Right atrium auricular region (tissue), 2 donors: ENCODE measurements around the gene HOXA2. TPM values are rescaled to one million over a fixed set of nuclear protein-coding genes. Genes with fewer than 3 reads are reported as not detected.

Experiments used
- DNase-seq: peaks from one replicate; pipeline ENCODE4 v3.0.0-alpha.2; 2019; ENCODE audit warnings: low spot score
- H3K27ac ChIP-seq, 2 donors: fragments of 200-600 bp; sonication (generic); 1 replicate in 1 of 2; 2 replicates in 1 of 2; pipeline ENCODE4 v1.5.1; 2016 to 2019
- H3K27me3 ChIP-seq, 2 donors: fragments of 200-600 bp; sonication (generic); one replicate each; pipeline versions ENCODE4 v1.5.1 to v1.6.0; 2017 to 2019
- H3K36me3 ChIP-seq: fragments of 200-600 bp; sonication (generic); one replicate; pipeline ENCODE4 v1.5.1; 2016
- H3K4me1 ChIP-seq, 2 donors: fragments of 200-600 bp; sonication (generic); one replicate each; pipeline versions ENCODE4 v1.5.1 to v1.6.0; 2017 to 2019
- H3K4me3 ChIP-seq, 2 donors: fragments of 200-600 bp; sonication (generic); 1 replicate in 1 of 2; 2 replicates in 1 of 2; pipeline ENCODE4 v1.5.1; 2017 to 2019; ENCODE audit warnings: mild to moderate bottlenecking in 1 of 2, moderate library complexity in 1 of 2
- H3K9me3 ChIP-seq, 2 donors: fragments of 200-600 bp; sonication (generic); one replicate each; pipeline ENCODE4 v1.5.1; 2019
- total RNA-seq, 2 donors: library from RNA; depleted of rRNA; stranded (reverse); fragments of >200 nt; gene quantifications; one replicate each; pipeline ENCODE4 v1.1.0, GENCODE V29; 2016
- TF ChIP-seq, protein P1 (sequence below), 2 donors: fragments of 200-600 bp; sonication (generic); IDR thresholded peaks; one replicate each; pipeline ENCODE4 v1.5.1; 2019; ENCODE audit warnings: antibody characterized with exemption in 2 of 2

Gene HOXA2
- total RNA-seq, 2 donors from 2014 or later = 0.16 to 0.33 TPM

DNA sequence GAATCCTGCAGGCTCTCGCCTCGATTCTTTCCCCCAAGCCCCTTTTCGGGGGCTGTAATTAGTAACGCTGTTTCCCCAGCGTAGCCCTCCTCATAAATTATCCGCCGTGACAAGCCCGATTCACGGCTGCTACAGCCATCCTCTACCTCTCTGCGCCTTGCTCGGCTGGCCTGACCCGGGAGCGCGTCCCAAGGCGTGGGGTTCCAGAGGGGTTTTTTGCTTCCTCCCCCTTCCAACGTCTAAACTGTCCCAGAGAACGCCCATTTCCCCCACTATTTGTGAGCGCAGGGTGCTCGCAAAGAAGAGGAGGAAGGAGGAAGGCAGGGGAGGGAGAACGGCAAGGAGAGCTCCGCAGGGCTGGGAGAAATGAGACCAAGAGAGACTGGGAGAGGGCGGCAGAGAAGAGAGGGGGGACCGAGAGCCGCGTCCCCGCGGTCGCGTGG is 40.1 kb upstream of the HOXA2 start:
- TF ChIP-seq, protein P1, sequence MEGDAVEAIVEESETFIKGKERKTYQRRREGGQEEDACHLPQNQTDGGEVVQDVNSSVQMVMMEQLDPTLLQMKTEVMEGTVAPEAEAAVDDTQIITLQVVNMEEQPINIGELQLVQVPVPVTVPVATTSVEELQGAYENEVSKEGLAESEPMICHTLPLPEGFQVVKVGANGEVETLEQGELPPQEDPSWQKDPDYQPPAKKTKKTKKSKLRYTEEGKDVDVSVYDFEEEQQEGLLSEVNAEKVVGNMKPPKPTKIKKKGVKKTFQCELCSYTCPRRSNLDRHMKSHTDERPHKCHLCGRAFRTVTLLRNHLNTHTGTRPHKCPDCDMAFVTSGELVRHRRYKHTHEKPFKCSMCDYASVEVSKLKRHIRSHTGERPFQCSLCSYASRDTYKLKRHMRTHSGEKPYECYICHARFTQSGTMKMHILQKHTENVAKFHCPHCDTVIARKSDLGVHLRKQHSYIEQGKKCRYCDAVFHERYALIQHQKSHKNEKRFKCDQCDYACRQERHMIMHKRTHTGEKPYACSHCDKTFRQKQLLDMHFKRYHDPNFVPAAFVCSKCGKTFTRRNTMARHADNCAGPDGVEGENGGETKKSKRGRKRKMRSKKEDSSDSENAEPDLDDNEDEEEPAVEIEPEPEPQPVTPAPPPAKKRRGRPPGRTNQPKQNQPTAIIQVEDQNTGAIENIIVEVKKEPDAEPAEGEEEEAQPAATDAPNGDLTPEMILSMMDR (IDR thresholded peaks at IDR 0.05) = no peak
- Histone ChIP-seq H3K4me3 (peak overlapping the region; percentile 25 to 55), H3K9me3 (no peaks in the 10 kb centered on the region), H3K27me3 (peaks cover 48 to 82% of the 10 kb centered on the region in 2 donors), H3K36me3 (no peaks in the 10 kb centered on the region), H3K27ac (no peak overlapping the region), H3K4me1 (peaks cover 0 to 47% of the 10 kb centered on the region in 2 donors)
- no peak for DNase-seq

DNA sequence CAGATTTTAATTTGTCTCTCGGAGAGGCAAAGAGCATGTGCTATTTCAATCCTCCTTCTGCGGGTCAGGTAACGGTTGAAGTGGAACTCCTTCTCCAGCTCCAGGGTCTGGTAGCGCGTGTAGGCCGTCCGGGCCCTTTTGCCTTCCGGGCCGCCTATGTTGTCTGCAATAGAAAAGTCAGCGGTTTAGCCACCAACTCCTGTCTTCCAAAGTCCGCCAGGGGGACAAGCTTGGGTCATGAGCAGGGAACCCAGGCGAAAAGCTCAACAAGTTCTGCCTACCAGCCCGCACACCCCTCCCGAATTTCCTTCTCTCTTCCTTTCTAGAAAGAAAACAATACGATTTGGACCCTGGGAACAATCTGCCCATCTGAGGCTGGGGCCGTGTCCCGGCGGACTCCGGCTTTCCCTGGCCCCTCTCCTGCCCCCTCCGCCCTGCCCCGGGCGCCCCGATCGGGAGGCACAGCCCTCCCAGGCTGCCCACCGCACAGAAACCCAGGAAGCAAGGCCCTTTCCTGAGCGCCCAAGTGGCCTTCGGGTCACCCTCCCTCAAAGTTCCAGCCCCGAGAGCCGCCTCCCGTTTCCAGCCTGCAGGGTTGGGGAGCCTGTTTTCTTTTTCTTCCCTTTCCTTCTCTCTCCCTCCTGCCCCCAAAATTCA is 39.6 kb upstream of the HOXA2 start:
- Histone ChIP-seq H3K27me3 (peaks cover 46 to 77% of the 10 kb centered on the region in 2 donors), H3K36me3 (no peaks in the 10 kb centered on the region), H3K27ac (no peak overlapping the region), H3K9me3 (no peaks in the 10 kb centered on the region), H3K4me3 (peak overlapping the region; percentile 25 to 55), H3K4me1 (peaks cover 0 to 43% of the 10 kb centered on the region in 2 donors)
- TF ChIP-seq, protein P1 (IDR thresholded peaks at IDR 0.05) = no peak
- DNase-seq = no peak

DNA sequence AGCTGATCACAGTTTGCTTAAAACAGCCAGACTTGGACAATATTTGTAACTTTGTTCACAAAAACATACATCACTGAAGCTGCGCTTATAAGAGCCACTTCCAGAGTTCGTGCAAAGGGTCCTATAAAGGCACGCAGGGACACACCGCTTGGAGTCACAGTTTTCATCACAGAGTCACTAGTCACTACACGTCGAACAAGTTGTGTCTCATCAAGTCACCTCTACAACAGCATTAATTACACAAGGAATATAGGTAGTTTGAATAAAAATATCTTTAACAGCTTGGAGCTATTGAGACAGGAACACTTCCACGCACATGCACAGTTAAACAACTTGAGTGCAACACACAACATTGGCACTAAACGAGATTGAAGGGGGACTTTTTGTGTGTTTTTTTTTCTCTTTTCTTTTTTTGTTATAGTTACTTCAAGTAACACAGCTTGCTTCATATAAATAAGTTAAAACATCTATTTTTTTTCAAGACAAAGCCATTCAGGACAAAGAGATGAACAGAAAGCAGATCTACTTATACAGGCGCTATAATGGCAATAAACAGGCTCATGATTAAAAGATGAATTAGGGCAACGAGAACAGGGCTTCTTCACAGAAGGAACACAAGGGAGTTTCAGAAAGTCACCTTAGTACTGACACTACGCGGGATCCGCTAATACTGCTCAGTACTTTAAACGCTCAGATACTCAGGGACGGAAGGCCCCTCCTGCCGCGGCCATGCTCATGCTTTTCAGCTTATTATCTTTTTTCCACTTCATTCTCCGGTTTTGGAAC is 38.8 kb upstream of the HOXA2 start:
- Histone ChIP-seq H3K27me3 (peaks cover 49 to 71% of the 10 kb centered on the region in 2 donors), H3K36me3 (no peaks in the 10 kb centered on the region), H3K4me3 (no peak overlapping the region), H3K27ac (no peak overlapping the region), H3K4me1 (peaks cover 0 to 43% of the 10 kb centered on the region in 2 donors), H3K9me3 (no peaks in the 10 kb centered on the region)
- TF ChIP-seq, protein P1 (IDR thresholded peaks at IDR 0.05) = no peak
- no peak for DNase-seq

DNA sequence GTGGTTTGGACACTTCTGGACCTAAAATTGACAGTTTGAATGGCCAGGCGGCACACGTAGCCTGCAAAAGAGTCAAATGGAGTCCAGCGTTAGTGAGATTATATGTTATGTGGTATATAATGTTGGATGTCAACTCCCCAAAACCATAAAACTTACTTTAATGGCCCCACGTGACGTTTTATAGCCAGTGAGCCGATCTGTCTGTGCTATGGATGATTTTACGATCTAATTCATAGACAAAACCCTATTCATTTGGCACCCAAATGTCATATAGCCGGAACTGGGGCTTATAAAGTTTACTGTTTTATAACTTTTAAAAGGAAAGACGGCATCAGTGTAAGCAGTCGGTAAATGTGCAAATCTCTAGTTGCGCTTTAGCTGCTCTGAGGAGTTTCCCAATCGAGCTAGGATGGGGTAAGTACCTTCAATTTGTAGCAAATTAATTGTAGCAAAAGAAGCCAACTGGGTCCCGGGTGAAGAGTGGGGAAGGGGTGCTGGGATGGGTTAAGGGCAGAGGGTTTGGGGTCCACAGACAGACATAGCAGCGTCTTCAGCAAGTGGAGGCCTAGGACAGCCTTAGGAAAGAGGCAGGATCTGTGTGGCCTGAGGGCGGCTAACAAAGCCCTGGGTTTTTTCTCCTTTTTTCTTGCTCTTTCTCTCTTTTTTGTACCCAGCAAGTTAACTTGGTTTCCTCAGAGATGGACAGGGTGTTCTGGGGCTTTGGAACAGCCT is 37.8 kb upstream of the HOXA2 start:
- peaks cover 49 to 71% of the 10 kb centered on the region in 2 donors for H3K27me3 ChIP-seq
- H3K4me3 ChIP-seq = no peak overlapping the region

More for the DNA sequence above, 37.8 kb upstream of the HOXA2 start:
- no peaks in the 10 kb centered on the region for H3K36me3 ChIP-seq
- no peak overlapping the region for H3K27ac ChIP-seq
- TF ChIP-seq, protein P1 (IDR thresholded peaks at IDR 0.05) = no peak
- peaks cover 0 to 39% of the 10 kb centered on the region in 2 donors for H3K4me1 ChIP-seq
- DNase-seq = no peak
- no peaks in the 10 kb centered on the region for H3K9me3 ChIP-seq
